GM19238 (cell line): ENCODE data around the gene WDR7.

Source experiments
- DNase-seq: peaks from one replicate; pipeline ENCODE4 v3.0.0; 2011; ENCODE audit warnings: low spot score; ENCODE audit not compliant: insufficient read length

Gene WDR7

GRCh38 chr18:56650944-56651770, at the start of gene WDR7:
Gene WDR7, plus strand, starts transcription at chr18:56651359. Its CDS starts 21,157 bp downstream, at chr18:56672516.
- peak; percentile 53 for DNase-seq

GRCh38 chr18:56606618-56607017, 44.5 kb upstream of the WDR7 start:
- DNase-seq = no peak

- DNase-seq = no peak
Observed at GRCh38 chr18:56615738-56616520, 35.2 kb upstream of the WDR7 start.

- no peak for DNase-seq
Observed at GRCh38 chr18:56627991-56628390, 23.2 kb upstream of the WDR7 start.

- no peak for DNase-seq
Observed at GRCh38 chr18:56632070-56633022, 18.8 kb upstream of the WDR7 start.

- DNase-seq = no peak
Observed at GRCh38 chr18:56635007-56635406, 16.2 kb upstream of the WDR7 start.

GRCh38 chr18:56637176-56637575, 14.0 kb upstream of the WDR7 start:
- no peak for DNase-seq

- DNase-seq = no peak
Observed at GRCh38 chr18:56637711-56638231, 13.4 kb upstream of the WDR7 start.

GRCh38 chr18:56638232-56639103, 12.7 kb upstream of the WDR7 start, which contains the start of gene TXNL1:
Gene TXNL1, minus strand, starts transcription at chr18:56638592. Its CDS starts 152 bp downstream, at chr18:56638440.
- DNase-seq = peak; percentile 77

- DNase-seq = no peak
Observed at GRCh38 chr18:56639104-56639381, 12.1 kb upstream of the WDR7 start.

GRCh38 chr18:56639571-56639970, 11.6 kb upstream of the WDR7 start:
- DNase-seq = no peak

GRCh38 chr18:56641714-56642337, 9.3 kb upstream of the WDR7 start:
- no peak for DNase-seq

GRCh38 chr18:56643381-56643780, 7.8 kb upstream of the WDR7 start:
- DNase-seq = no peak

- no peak for DNase-seq
Observed at GRCh38 chr18:56645415-56646016, 5.6 kb upstream of the WDR7 start.

- DNase-seq = no peak
Observed at GRCh38 chr18:56647071-56647470, 4.1 kb upstream of the WDR7 start.

- no peak for DNase-seq
Observed at GRCh38 chr18:56647951-56648893, 2.9 kb upstream of the WDR7 start.

GRCh38 chr18:56649996-56650395, 1.2 kb upstream of the WDR7 start:
- no peak for DNase-seq

GRCh38 chr18:56651771-56652092, 573 bp downstream of the WDR7 start:
- DNase-seq = no peak
